Esophagus squamous epithelium (tissue), 5 donors: ENCODE data around the gene DCTN1. TPM values are rescaled to one million over a fixed set of nuclear protein-coding genes. Genes with fewer than 3 reads are reported as not detected.
A peak's percentile ranks its signal among the peaks of the same experiment; 100 is the strongest.

Source experiments
- DNase-seq: peaks from one replicate; lab custom pipeline; 2025; lab: John Stamatoyannopoulos, UW
- H3K27ac ChIP-seq, 4 donors: fragments of 200-600 bp; sonication (generic); one replicate each; pipeline ENCODE4 v1.5.1; 2016 to 2019; ENCODE audit warnings: mild to moderate bottlenecking in 1 of 4
- H3K27me3 ChIP-seq, 4 donors: fragments of 200-600 bp; sonication (generic); 1 replicate in 3 of 4; 2 replicates in 1 of 4; pipeline versions ENCODE4 v1.5.1 to v1.6.0; 2017 to 2021; ENCODE audit warnings: antibody characterized with exemption in 1 of 4
- H3K36me3 ChIP-seq, 3 donors: fragments of 200-600 bp; sonication (generic); one replicate each; pipeline ENCODE4 v1.5.1; 2016 to 2019
- H3K4me1 ChIP-seq, 3 donors: fragments of 200-600 bp; sonication (generic); one replicate each; pipeline ENCODE4 v1.5.1; 2017 to 2019
- H3K4me3 ChIP-seq, 4 donors: fragments of 200-600 bp; sonication (generic); 1 replicate in 3 of 4; 2 replicates in 1 of 4; pipeline ENCODE4 v1.5.1; 2016 to 2019; ENCODE audit warnings: mild to moderate bottlenecking in 2 of 4, moderate library complexity in 1 of 4
- H3K9me3 ChIP-seq, 3 donors: fragments of 200-600 bp; sonication (generic); one replicate each; pipeline ENCODE4 v1.5.1; 2016 to 2019
- CTCF ChIP-seq, 6 experiments: fragments of 450-650 bp in 4 of 6; fragments of 200-600 bp in 2 of 6; sonication (generic) in 2 of 6; IDR thresholded peaks; one replicate each; pipeline ENCODE4 v1.5.1; 2016 to 2019; ENCODE audit warnings: antibody characterized with exemption in 6 of 6, mild to moderate bottlenecking in 4 of 6, moderate library complexity in 4 of 6
- POLR2A ChIP-seq, 4 donors: fragments of 450-650 bp; IDR thresholded peaks; one replicate each; pipeline ENCODE4 v1.6.1; 2017; ENCODE audit warnings: antibody characterized with exemption in 4 of 4, mild to moderate bottlenecking in 4 of 4, moderate library complexity in 3 of 4
- WGBS, 2 donors: methylation state at CpG; one replicate each; pipeline ENCODE4 v1.1.5; 2018; 5-methylcytosine and 5-hydroxymethylcytosine counted together
- intact Hi-C: fragments of 100-400 bp; cut with DNase I; formaldehyde crosslinking; loops from one replicate; pipeline ENCODE4 v1.15.0; 2022
- total RNA-seq, 4 donors: library from RNA; depleted of rRNA; stranded (reverse); fragments of >200 nt; gene quantifications; one replicate each; pipeline ENCODE4 v1.1.0, GENCODE V29; 2016
- donor health status: DM: yes; HTN: yes; CAD: no.

The DCTN1 gene
- total RNA-seq, 4 donors from 2014 or later = 67.1 to 80.1 (median 75.0) TPM

- intact Hi-C loops = no loop called here
Observed at GRCh38 chr2:74375838-74376237, 4.3 kb downstream of the DCTN1 start.

GRCh38 chr2:74374509-74375205, 5.5 kb downstream of the DCTN1 start:
- TF ChIP-seq POLR2A (IDR thresholded peaks at IDR 0.05) = no peak
- TF ChIP-seq CTCF (IDR thresholded peaks at IDR 0.05) = no peak
- Histone ChIP-seq H3K27me3 (no peaks in the 10 kb centered on the region), H3K9me3 (no peaks in the 10 kb centered on the region), H3K36me3 (peaks cover 10 to 51% (median 33%) of the 10 kb centered on the region in 3 donors), H3K27ac (peak overlapping the region in 3 of 4 donors; percentile 47 to 66 (median 61)), H3K4me1 (peaks cover 4 to 40% (median 12%) of the 10 kb centered on the region in 3 donors), H3K4me3 (peak overlapping the region in 3 of 4 donors; percentile 20 to 49 (median 34))
- intact Hi-C loops = no loop called here
- DNase-seq = no peak
- WGBS, 2 donors = 58 to 73% methylated on average over 11 to 19 of the region's 19 CpGs

More at GRCh38 chr2:74375838-74376237, 4.3 kb downstream of the DCTN1 start:
- H3K27me3 ChIP-seq = no peaks in the 10 kb centered on the region
- H3K9me3 ChIP-seq = no peaks in the 10 kb centered on the region
- peaks cover 7 to 39% (median 22%) of the 10 kb centered on the region in 3 donors for H3K36me3 ChIP-seq
- TF ChIP-seq POLR2A (IDR thresholded peaks at IDR 0.05) = no peak
- no peak for TF ChIP-seq CTCF (IDR thresholded peaks at IDR 0.05)
- DNase-seq = no peak
- H3K4me1 ChIP-seq = peaks cover 12 to 52% (median 16%) of the 10 kb centered on the region in 3 donors
- H3K4me3 ChIP-seq = no peak overlapping the region
- 71 to 80% methylated on average over 2 of the region's 2 CpGs for WGBS, 2 donors
- H3K27ac ChIP-seq = no peak overlapping the region

GRCh38 chr2:74373985-74374384, 6.1 kb downstream of the DCTN1 start:
- 70 to 85% methylated on average over 5 of the region's 8 CpGs for WGBS, 2 donors
- no peak for DNase-seq
- TF ChIP-seq POLR2A (IDR thresholded peaks at IDR 0.05) = no peak
- TF ChIP-seq CTCF (IDR thresholded peaks at IDR 0.05) = no peak
- H3K4me1 ChIP-seq = peaks cover 0 to 33% (median 12%) of the 10 kb centered on the region in 3 donors
- H3K27ac ChIP-seq = peak overlapping the region in 3 of 4 donors; percentile 47 to 66 (median 61)
- intact Hi-C loops = no loop called here
- H3K36me3 ChIP-seq = peaks cover 15 to 58% (median 40%) of the 10 kb centered on the region in 3 donors
- peak overlapping the region in 3 of 4 donors; percentile 20 to 49 (median 34) for H3K4me3 ChIP-seq
- no peaks in the 10 kb centered on the region for H3K9me3 ChIP-seq
- no peaks in the 10 kb centered on the region for H3K27me3 ChIP-seq

GRCh38 chr2:74373221-74373676, 6.9 kb downstream of the DCTN1 start:
- Histone ChIP-seq H3K9me3 (no peaks in the 10 kb centered on the region), H3K27ac (peak overlapping the region in 3 of 4 donors; percentile 46 to 66 (median 47)), H3K4me1 (peaks cover 0 to 33% (median 12%) of the 10 kb centered on the region in 3 donors), H3K36me3 (peaks cover 20 to 65% (median 48%) of the 10 kb centered on the region in 3 donors), H3K4me3 (peak overlapping the region in 1 of 4 donors; percentile 49), H3K27me3 (no peaks in the 10 kb centered on the region)
- WGBS, 2 donors = 40 to 90% methylated on average over 1 to 3 of the region's 5 CpGs
- no peak for DNase-seq
- TF ChIP-seq CTCF (IDR thresholded peaks at IDR 0.05) (no peak), POLR2A (IDR thresholded peaks at IDR 0.05) (no peak)
- intact Hi-C loops = no loop called here

- 38 to 72% methylated on average over 6 of the region's 6 CpGs for WGBS, 2 donors
Observed at GRCh38 chr2:74372674-74373073, 7.4 kb downstream of the DCTN1 start.

More at GRCh38 chr2:74372674-74373073, 7.4 kb downstream of the DCTN1 start:
- no peak overlapping the region for H3K27ac ChIP-seq
- no peak for DNase-seq
- H3K4me1 ChIP-seq = peaks cover 0 to 33% (median 12%) of the 10 kb centered on the region in 3 donors
- no peak overlapping the region for H3K4me3 ChIP-seq
- no peaks in the 10 kb centered on the region for H3K27me3 ChIP-seq
- no peak for TF ChIP-seq CTCF (IDR thresholded peaks at IDR 0.05)
- no peak for TF ChIP-seq POLR2A (IDR thresholded peaks at IDR 0.05)
- no peaks in the 10 kb centered on the region for H3K9me3 ChIP-seq
- intact Hi-C loops = no loop called here
- H3K36me3 ChIP-seq = peaks cover 23 to 66% (median 49%) of the 10 kb centered on the region in 3 donors
